Esophagus muscularis mucosa (tissue), 4 donors: ENCODE measurements around the gene TTLL5. TPM values are rescaled to one million over a fixed set of nuclear protein-coding genes. Genes with fewer than 3 reads are reported as not detected.

ENCODE experiments used
- DNase-seq: peaks from one replicate; pipeline ENCODE4 v3.0.0-alpha.2; 2017; ENCODE audit errors: extremely low spot score
- H3K27ac ChIP-seq, 4 donors: fragments of 200-600 bp; sonication (generic); replicated peaks in 1 of 4; 1 replicate in 3 of 4; 2 replicates in 1 of 4; pipeline ENCODE4 v1.5.1; 2016 to 2019; ENCODE audit warnings: mild to moderate bottlenecking in 1 of 4
- H3K27me3 ChIP-seq, 4 donors: fragments of 200-600 bp; sonication (generic); one replicate each; pipeline versions ENCODE4 v1.5.1 to v1.6.0; 2016 to 2019
- H3K36me3 ChIP-seq, 4 donors: fragments of 200-600 bp; sonication (generic); one replicate each; pipeline ENCODE4 v1.5.1; 2016 to 2019
- H3K4me1 ChIP-seq, 4 donors: fragments of 200-600 bp; sonication (generic); one replicate each; pipeline ENCODE4 v1.5.1; 2016 to 2019
- H3K4me3 ChIP-seq, 4 donors: fragments of 200-600 bp; sonication (generic); 1 replicate in 2 of 4; 2 replicates in 2 of 4; pipeline ENCODE4 v1.5.1; 2016 to 2019; ENCODE audit warnings: mild to moderate bottlenecking in 4 of 4, moderate library complexity in 1 of 4
- H3K9me3 ChIP-seq, 4 donors: fragments of 200-600 bp; sonication (generic); 1 replicate in 3 of 4; 2 replicates in 1 of 4; pipeline ENCODE4 v1.5.1; 2016 to 2019
- EP300 ChIP-seq: sonication (generic); formaldehyde crosslinking; IDR thresholded peaks from one replicate; pipeline ENCODE4 v1.6.1; 2017; ENCODE audit warnings: antibody characterized with exemption
- POLR2A ChIP-seq: fragments of 450-650 bp; IDR thresholded peaks from one replicate; pipeline ENCODE4 v1.6.1; 2017; ENCODE audit warnings: antibody characterized with exemption, moderate library complexity, mild to moderate bottlenecking, low read depth
- POLR2AphosphoS5 ChIP-seq, 2 donors: sonication (generic); formaldehyde crosslinking; IDR thresholded peaks; one replicate each; pipeline ENCODE4 v1.6.1; 2017; ENCODE audit warnings: antibody characterized with exemption in 2 of 2
- WGBS: methylation state at CpG from one replicate; pipeline ENCODE4 v1.1.5; 2018; 5-methylcytosine and 5-hydroxymethylcytosine counted together
- intact Hi-C: fragments of 100-400 bp; cut with DNase I; formaldehyde crosslinking; loops from one replicate; pipeline ENCODE4 v1.15.1; 2023
- total RNA-seq, 4 donors: library from RNA; depleted of rRNA; stranded (reverse); fragments of >200 nt; gene quantifications; one replicate each; pipeline versions ENCODE4 v1.1.0 to v1.2.1, GENCODE V29; 2016
- TF ChIP-seq, protein P1 (sequence below), 3 experiments: fragments of 200-600 bp in 2 of 3; fragments of 450-650 bp in 1 of 3; sonication (generic) in 2 of 3; IDR thresholded peaks; one replicate each; pipeline ENCODE4 v1.5.1; 2017 to 2019; ENCODE audit warnings: antibody characterized with exemption in 3 of 3, mild to moderate bottlenecking in 2 of 3, moderate library complexity in 1 of 3

Gene TTLL5
- total RNA-seq, 4 donors from 2014 or later: 16.9 to 26.6 (median 21.2) TPM

DNA sequence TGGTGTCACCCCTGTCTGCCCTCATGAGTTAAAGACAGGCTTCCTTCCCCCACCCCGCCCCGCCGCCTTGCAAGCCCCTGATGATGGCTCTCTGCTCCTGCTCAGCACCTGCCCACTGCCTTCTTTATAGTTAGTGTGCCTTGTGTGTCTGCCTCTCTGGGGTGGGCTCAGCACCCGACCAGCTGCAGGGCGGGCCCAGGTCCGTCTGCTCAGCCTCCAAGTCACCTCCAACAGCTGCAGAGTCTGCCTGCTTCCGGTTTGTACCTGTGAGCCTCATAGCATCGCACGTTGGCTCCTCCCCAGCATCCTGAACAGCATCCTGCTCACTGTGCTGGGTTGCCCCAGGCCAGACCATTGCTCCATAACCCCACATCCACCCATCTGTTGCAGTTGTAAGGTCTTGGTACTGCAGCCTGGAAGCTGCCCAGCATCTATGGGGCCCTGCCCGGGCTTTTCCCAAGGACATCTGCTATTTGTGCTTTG, 317.2 kb downstream of the TTLL5 start:
- TF ChIP-seq POLR2AphosphoS5 (IDR thresholded peaks at IDR 0.05): no peak
- TF ChIP-seq POLR2A: no peak
- TF ChIP-seq, protein P1, sequence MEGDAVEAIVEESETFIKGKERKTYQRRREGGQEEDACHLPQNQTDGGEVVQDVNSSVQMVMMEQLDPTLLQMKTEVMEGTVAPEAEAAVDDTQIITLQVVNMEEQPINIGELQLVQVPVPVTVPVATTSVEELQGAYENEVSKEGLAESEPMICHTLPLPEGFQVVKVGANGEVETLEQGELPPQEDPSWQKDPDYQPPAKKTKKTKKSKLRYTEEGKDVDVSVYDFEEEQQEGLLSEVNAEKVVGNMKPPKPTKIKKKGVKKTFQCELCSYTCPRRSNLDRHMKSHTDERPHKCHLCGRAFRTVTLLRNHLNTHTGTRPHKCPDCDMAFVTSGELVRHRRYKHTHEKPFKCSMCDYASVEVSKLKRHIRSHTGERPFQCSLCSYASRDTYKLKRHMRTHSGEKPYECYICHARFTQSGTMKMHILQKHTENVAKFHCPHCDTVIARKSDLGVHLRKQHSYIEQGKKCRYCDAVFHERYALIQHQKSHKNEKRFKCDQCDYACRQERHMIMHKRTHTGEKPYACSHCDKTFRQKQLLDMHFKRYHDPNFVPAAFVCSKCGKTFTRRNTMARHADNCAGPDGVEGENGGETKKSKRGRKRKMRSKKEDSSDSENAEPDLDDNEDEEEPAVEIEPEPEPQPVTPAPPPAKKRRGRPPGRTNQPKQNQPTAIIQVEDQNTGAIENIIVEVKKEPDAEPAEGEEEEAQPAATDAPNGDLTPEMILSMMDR (IDR thresholded peaks at IDR 0.05): no peak
- no peak for TF ChIP-seq EP300
- peaks cover 33 to 61% (median 59%) of the 10 kb centered on the region in 4 donors for H3K4me1 ChIP-seq
- DNase-seq: no peak
- H3K9me3 ChIP-seq: no peaks in the 10 kb centered on the region
- H3K4me3 ChIP-seq: peak overlapping the region in 1 of 4 donors; percentile 77
- H3K27ac ChIP-seq: peak overlapping the region in 2 of 4 donors; percentile 17 to 99
- no peaks in the 10 kb centered on the region for H3K36me3 ChIP-seq
- H3K27me3 ChIP-seq: no peaks in the 10 kb centered on the region
- intact Hi-C loops: loop anchor here (2.0 to 5.0 kb wide), 2 partner anchors 71 to 181 kb away; no protein-coding TSS in a partner anchor
- WGBS: 56% methylated on average over 9 of the region's 10 CpGs

DNA sequence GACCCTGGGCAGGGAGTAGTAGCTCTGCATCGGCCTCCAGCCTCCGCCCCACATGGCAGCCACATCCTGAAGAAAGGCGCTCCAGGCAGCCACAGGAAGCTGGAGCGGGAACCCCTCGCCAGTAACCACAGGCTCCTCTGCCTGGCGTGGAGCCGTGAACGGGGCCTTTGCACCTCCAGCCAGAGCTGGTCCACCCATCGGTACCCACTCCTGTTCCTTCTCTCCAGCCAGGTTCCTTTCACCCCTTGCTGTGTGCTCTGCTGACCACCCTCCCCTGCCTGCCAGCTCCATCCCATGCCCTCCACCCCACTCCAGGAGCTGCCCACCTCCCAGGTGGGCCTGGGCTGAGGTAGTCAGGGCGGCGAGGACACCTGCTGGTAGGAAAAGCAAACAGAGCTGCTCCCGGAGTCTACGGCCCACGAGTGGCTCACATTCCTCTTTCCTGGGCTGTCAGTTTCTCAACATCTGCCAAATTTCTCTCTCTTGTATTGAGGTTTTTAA, 318.1 kb downstream of the TTLL5 start:
- peaks cover 33 to 63% (median 59%) of the 10 kb centered on the region in 4 donors for H3K4me1 ChIP-seq
- H3K4me3 ChIP-seq: peak overlapping the region; percentile 75 to 92 (median 80)
- no peak for TF ChIP-seq EP300
- TF ChIP-seq, protein P1 (IDR thresholded peaks at IDR 0.05): peak; percentile 53 to 63 (median 61)
- H3K27ac ChIP-seq: peak overlapping the region; percentile 96 to 99 (median 98)
- WGBS: 34% methylated on average over 8 of the region's 14 CpGs
- DNase-seq: no peak
- no peaks in the 10 kb centered on the region for H3K27me3 ChIP-seq
- H3K9me3 ChIP-seq: no peaks in the 10 kb centered on the region
- H3K36me3 ChIP-seq: no peaks in the 10 kb centered on the region
- intact Hi-C loops: loop anchor here (2.0 to 5.0 kb wide), 2 partner anchors 72 to 182 kb away; no protein-coding TSS in a partner anchor

DNA sequence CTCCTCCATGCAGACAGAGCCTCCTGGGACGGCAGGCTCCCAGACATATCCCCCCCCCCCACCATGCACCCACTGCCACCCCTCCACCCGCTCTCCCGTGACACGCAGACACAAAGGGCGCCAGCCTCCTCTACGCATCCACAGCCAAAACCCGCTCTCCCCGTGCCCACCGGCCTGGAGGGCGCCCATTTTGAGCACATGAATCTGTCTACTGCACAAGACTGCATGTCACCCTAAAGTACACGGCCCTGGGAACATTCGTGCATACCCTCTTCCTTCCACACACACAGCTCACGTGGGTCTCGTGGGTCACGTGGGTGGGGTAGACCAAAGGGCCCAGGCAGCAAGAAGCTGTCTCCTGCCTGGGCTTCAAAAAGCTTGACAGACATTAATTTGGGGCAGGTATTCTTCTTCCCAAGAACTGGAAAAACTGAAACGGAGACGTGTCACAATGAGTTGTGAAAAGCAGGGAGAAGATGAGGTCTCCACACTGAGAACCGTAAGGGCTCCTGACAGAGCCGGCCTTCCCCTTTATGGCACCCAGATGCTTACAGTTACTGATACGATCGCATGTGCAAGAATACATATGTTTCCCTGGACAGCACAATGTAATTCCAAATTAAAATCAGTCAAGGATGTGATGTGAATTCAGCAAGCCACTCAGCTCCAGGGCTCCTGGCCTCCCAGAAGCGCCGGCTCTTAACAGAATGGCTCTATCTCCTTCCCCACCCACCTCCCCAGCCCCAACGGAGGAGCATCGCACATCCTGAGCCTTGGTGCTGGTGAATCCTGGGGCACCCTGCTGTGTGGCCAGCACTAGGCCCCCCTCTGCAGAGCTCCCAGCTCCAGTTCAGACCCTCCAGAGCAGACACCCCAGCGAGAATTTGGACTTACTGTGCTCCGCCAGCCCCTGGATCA, 318.9 kb downstream of the TTLL5 start:
- H3K27me3 ChIP-seq: no peaks in the 10 kb centered on the region
- H3K9me3 ChIP-seq: no peaks in the 10 kb centered on the region
- no peaks in the 10 kb centered on the region for H3K36me3 ChIP-seq
- intact Hi-C loops: loop anchor here (2.0 to 5.0 kb wide), 2 partner anchors 73 to 183 kb away; no protein-coding TSS in a partner anchor
- WGBS: 44% methylated on average over 27 of the region's 27 CpGs
- peak overlapping the region; percentile 75 to 92 (median 80) for H3K4me3 ChIP-seq
- TF ChIP-seq POLR2AphosphoS5 (IDR thresholded peaks at IDR 0.05) (peak in 1 of 2 donors; percentile 48), EP300 (no peak), POLR2A (no peak)
- TF ChIP-seq, protein P1 (IDR thresholded peaks at IDR 0.05): no peak
- H3K4me1 ChIP-seq: peaks cover 33 to 63% (median 62%) of the 10 kb centered on the region in 4 donors
- DNase-seq: no peak
- H3K27ac ChIP-seq: peak overlapping the region; percentile 96 to 99 (median 98)

DNA sequence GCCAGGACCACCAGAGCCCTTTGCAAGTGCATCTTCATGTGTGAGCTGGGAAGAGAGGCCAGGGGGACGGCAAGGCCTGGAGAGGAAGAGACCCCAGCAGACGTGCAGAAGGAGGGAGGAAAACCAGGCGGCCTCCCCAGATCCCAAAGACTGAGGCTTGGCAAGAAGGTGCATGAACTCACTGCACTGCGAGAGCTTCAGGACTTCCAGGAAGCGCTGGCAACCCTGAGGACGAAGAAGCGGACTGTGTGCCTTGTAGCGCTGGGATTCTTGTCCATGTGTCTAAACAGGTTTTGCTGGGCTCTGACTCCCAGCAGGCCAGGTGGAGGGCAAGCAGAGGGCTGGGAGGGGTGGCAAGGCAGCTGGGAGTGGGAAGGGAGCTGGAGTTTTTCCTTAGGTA, 319.8 kb downstream of the TTLL5 start:
- H3K9me3 ChIP-seq: no peaks in the 10 kb centered on the region
- H3K4me1 ChIP-seq: peaks cover 38 to 69% (median 68%) of the 10 kb centered on the region in 4 donors
- no peaks in the 10 kb centered on the region for H3K27me3 ChIP-seq
- WGBS: 23% methylated on average over 8 of the region's 8 CpGs
- H3K4me3 ChIP-seq: peak overlapping the region; percentile 75 to 92 (median 80)
- TF ChIP-seq POLR2AphosphoS5 (IDR thresholded peaks at IDR 0.05) (peak in 1 of 2 donors; percentile 25), POLR2A (no peak)
- peak overlapping the region; percentile 96 to 99 (median 98) for H3K27ac ChIP-seq
- no peaks in the 10 kb centered on the region for H3K36me3 ChIP-seq
- intact Hi-C loops: no loop called here
- DNase-seq: no peak
